ENCODE measurements around the gene RAD1. TPM values are rescaled to one million over a fixed set of nuclear protein-coding genes. Genes with fewer than 3 reads are reported as not detected.

The RAD1 gene
- total and polyA plus RNA-seq, 2 of the 8 experiments (the other 6 are each of a cell fraction or from before 2014, with no cell fraction given), result 15.1 to 37.3 TPM

GRCh38 chr5:34898258-34898895, 16.9 kb downstream of the RAD1 start:
- WGBS, 2 experiments (ENCODE audit: extremely low coverage in 1 of 2, insufficient coverage in 1 of 2, insufficient read length in 1 of 2, insufficient replicate concordance in 2 of 2, low coverage in 1 of 2, low lambda C conversion rate in 2 of 2, missing lambda C conversion rate in 1 of 2), result 4% methylated on average over 3 of the region's 3 CpGs; no CpG with 5 or more reads in 1 of the 2 experiments
- TF ChIP-seq CHD2 (IDR thresholded peaks at IDR 0.05; ENCODE audit: low read length) (no peak), RAD21 (IDR thresholded peaks at IDR 0.05 in 1 of 2, conservative IDR thresholded peaks at IDR 0.05 in 1 of 2; ENCODE audit: low read depth in 2 of 2, low read length in 2 of 2) (peak; percentile 91 to 95), CTCF (IDR thresholded peaks at IDR 0.05; ENCODE audit: control extremely low read depth in 1 of 3, insufficient read depth in 1 of 3, low read depth in 1 of 3, low read length in 3 of 3) (peak; percentile 79 to 85 (median 81))
- H3K23ac ChIP-seq (ENCODE audit: insufficient read length), result no peak overlapping the region
- H3K4me3 ChIP-seq (ENCODE audit: extremely low read depth in 1 of 4, insufficient read depth in 2 of 4, low read depth in 3 of 4, low read length in 4 of 4), result no peak overlapping the region
- H2BK15ac ChIP-seq (ENCODE audit: low read length), result no peak overlapping the region
- H3K4me1 ChIP-seq (replicated peaks in 1 of 4; ENCODE audit: control insufficient read depth in 3 of 4, insufficient read depth in 4 of 4, low read length in 3 of 4), result peaks cover 0 to 11% (median 0%) of the 10 kb centered on the region in 4 experiments; a peak in 1 of 7 replicates
- no peaks in the 10 kb centered on the region for H3K9me3 ChIP-seq (ENCODE audit: insufficient read depth in 2 of 2, low read depth in 1 of 2, low read length in 1 of 2)
- H3K14ac ChIP-seq (ENCODE audit: insufficient read length), result no peak overlapping the region
- CTCF ChIA-PET (ENCODE audit: partially characterized antibody), result interaction anchor here (0.6 to 4.9 kb wide), 68 partner anchors 8 to 447 kb away, joined by 3 to 44 read pairs (median 4); partner anchors contain the start of genes BRIX1, RAD1 and TTC23L
- H4K20me1 ChIP-seq (replicated peaks in 1 of 2; ENCODE audit: control insufficient read depth in 1 of 2, insufficient read depth in 2 of 2, low read length in 2 of 2), result no peaks in the 10 kb centered on the region
- no peak overlapping the region for H2AK5ac ChIP-seq (ENCODE audit: low read depth, low read length)
- no peak overlapping the region for H2BK20ac ChIP-seq (ENCODE audit: low read length)
- H3K79me1 ChIP-seq (ENCODE audit: low read depth, low read length), result no peaks in the 10 kb centered on the region
- H3K4me2 ChIP-seq (ENCODE audit: insufficient read depth in 1 of 2, low read depth in 2 of 2, low read length in 2 of 2), result no peak overlapping the region
- H3K79me2 ChIP-seq (ENCODE audit: control insufficient read depth in 1 of 2, insufficient read depth in 2 of 2, low read length in 2 of 2), result no peaks in the 10 kb centered on the region
- H4K5ac ChIP-seq (ENCODE audit: insufficient read length, low read depth, low read length), result no peak overlapping the region
- H3K23me2 ChIP-seq (ENCODE audit: low read depth, low read length), result no peaks in the 10 kb centered on the region
- POLR2A ChIA-PET (ENCODE audit: partially characterized antibody), result interaction anchor here (1.0 to 2.3 kb wide), 6 partner anchors 17 to 423 kb away, joined by 3 to 11 read pairs (median 4); partner anchors contain the start of genes BRIX1, RAD1 and TTC23L
- no peak overlapping the region for H3K27ac ChIP-seq (ENCODE audit: low read depth, low read length)
- H2BK5ac ChIP-seq (ENCODE audit: low read depth, low read length), result no peak overlapping the region
- no peak overlapping the region for H2BK12ac ChIP-seq (ENCODE audit: low read depth, low read length)
- no peaks in the 10 kb centered on the region for H3K27me3 ChIP-seq (replicated peaks in 1 of 4; ENCODE audit: control insufficient read depth in 3 of 4, extremely low read depth in 1 of 4, insufficient read depth in 3 of 4, low read length in 3 of 4)
- H3K56ac ChIP-seq (replicated peaks; ENCODE audit: insufficient read length, low read depth, low read length), result no peak overlapping the region
- H4K91ac ChIP-seq (replicated peaks; ENCODE audit: insufficient read length, low read length), result no peak overlapping the region
- no peak overlapping the region for H3K4ac ChIP-seq (replicated peaks; ENCODE audit: insufficient read length, low read depth, low read length)
- H2AFZ ChIP-seq (ENCODE audit: low read length), result no peak overlapping the region
- DNase-seq (ENCODE audit: low read depth in 1 of 2, low spot score in 2 of 2), result peak; percentile 10 to 61
- H3K9ac ChIP-seq (replicated peaks in 1 of 4; ENCODE audit: extremely low read depth in 1 of 4, low read depth in 3 of 4, low read length in 3 of 4), result no peak overlapping the region
- H3K36me3 ChIP-seq (ENCODE audit: control insufficient read depth in 2 of 4, insufficient read depth in 4 of 4, low read length in 3 of 4), result peaks cover 0 to 4% (median under 1%) of the 10 kb centered on the region in 4 experiments; a peak in 2 of 8 replicates
- H3K18ac ChIP-seq (ENCODE audit: extremely low read depth, low read length), result no peak overlapping the region
- peak; percentile 82 for FAIRE-seq
- H2BK120ac ChIP-seq (replicated peaks; ENCODE audit: low read depth, low read length), result no peak overlapping the region
- H4K8ac ChIP-seq (ENCODE audit: extremely low read depth, insufficient read depth, low read length), result no peak overlapping the region

Measured in H1 (cell line).